H1 (cell line): ENCODE results near the gene SCCPDH. TPM values are rescaled to one million over a fixed set of nuclear protein-coding genes. Genes with fewer than 3 reads are reported as not detected.
"Not testable (repeated sequence)": the region's sequence is repeated elsewhere in the genome, so short reads cannot be mapped to it uniquely, and the experiment has no call there.

Experiments
- CTCF ChIA-PET: fragments of 300-600 bp; sonication (Branson Sonifier 250); formaldehyde crosslinking; loops from one replicate; lab custom pipeline; 2021; ENCODE audit not compliant: partially characterized antibody; lab: Charles Lee
- POLR2A ChIA-PET: fragments of 300-600 bp; sonication (Branson Sonifier 250); formaldehyde crosslinking; loops from one replicate; lab custom pipeline; 2021; ENCODE audit warnings: inconsistent platforms; ENCODE audit not compliant: partially characterized antibody; lab: Charles Lee
- DNase-seq, 2 experiments: peaks; one replicate each; pipeline versions ENCODE4 v3.0.0 to v3.0.0-alpha.2; 2010 to 2022; ENCODE audit warnings: low spot score in 2 of 2, low read depth in 1 of 2, mixed read lengths in 1 of 2
- FAIRE-seq: peaks from 2 replicates; lab custom pipeline; 2011; peaks lifted over from hg19 to GRCh38; lab: Jason Lieb, UNC
- H2AFZ ChIP-seq: 2 replicates; pipeline ENCODE4 v1.8.1; 2012; ENCODE audit warnings: low read length, inconsistent platforms
- H2AK5ac ChIP-seq: 2 replicates; pipeline ENCODE4 v1.6.1; 2013; ENCODE audit warnings: low read depth, low read length
- H2BK120ac ChIP-seq: replicated peaks from 2 replicates; pipeline ENCODE3; 2013; ENCODE audit warnings: low read depth, low read length, inconsistent platforms
- H2BK12ac ChIP-seq: 2 replicates; pipeline ENCODE4 v1.6.1; 2013; ENCODE audit warnings: low read depth, low read length
- H2BK15ac ChIP-seq: 2 replicates; pipeline ENCODE4 v1.6.1; 2013; ENCODE audit warnings: low read length
- H2BK20ac ChIP-seq: 2 replicates; pipeline ENCODE4 v1.6.1; 2013; ENCODE audit warnings: low read length
- H2BK5ac ChIP-seq: 2 replicates; pipeline ENCODE4 v1.6.1; 2013; ENCODE audit warnings: low read depth, low read length
- H3K14ac ChIP-seq: 2 replicates; pipeline ENCODE4 v1.6.1; 2013; ENCODE audit warnings: inconsistent platforms; ENCODE audit not compliant: insufficient read length
- H3K18ac ChIP-seq: 2 replicates; pipeline ENCODE4 v1.6.1; 2013; ENCODE audit warnings: low read length; ENCODE audit errors: extremely low read depth
- H3K23ac ChIP-seq: 2 replicates; pipeline ENCODE4 v1.6.1; 2013; ENCODE audit warnings: inconsistent platforms; ENCODE audit not compliant: insufficient read length
- H3K23me2 ChIP-seq: 2 replicates; pipeline ENCODE4 v1.6.1; 2013; ENCODE audit warnings: low read depth, low read length
- H3K27ac ChIP-seq: 2 replicates; pipeline ENCODE4 v1.6.1; 2011; ENCODE audit warnings: low read depth, low read length, inconsistent platforms
- H3K27me3 ChIP-seq, 4 experiments: replicated peaks in 1 of 4; 1 replicate in 1 of 4; 2 replicates in 3 of 4; pipeline versions ENCODE4 v1.6.1 to v1.8.1; 2011 to 2013; ENCODE audit warnings: low read length in 3 of 4, mild to moderate bottlenecking in 3 of 4, inconsistent platforms in 2 of 4, mixed read lengths in 2 of 4, moderate library complexity in 1 of 4; ENCODE audit not compliant: control insufficient read depth in 3 of 4, insufficient read depth in 3 of 4; ENCODE audit errors: extremely low read depth in 1 of 4
- H3K36me3 ChIP-seq, 4 experiments: 2 replicates each; pipeline versions ENCODE4 v1.6.1 to v1.8.1; 2011 to 2013; ENCODE audit warnings: mild to moderate bottlenecking in 4 of 4, low read length in 3 of 4, moderate library complexity in 2 of 4, control low read depth in 1 of 4, inconsistent platforms in 1 of 4; ENCODE audit not compliant: insufficient read depth in 4 of 4, control insufficient read depth in 2 of 4
- H3K4ac ChIP-seq: replicated peaks from 2 replicates; pipeline ENCODE3; 2013; ENCODE audit warnings: low read length, low read depth, mixed read lengths, inconsistent platforms; ENCODE audit not compliant: insufficient read length
- H3K4me1 ChIP-seq, 4 experiments: replicated peaks in 1 of 4; 1 replicate in 1 of 4; 2 replicates in 3 of 4; pipeline versions ENCODE4 v1.6.1 to v1.8.1; 2011 to 2013; ENCODE audit warnings: low read length in 3 of 4, inconsistent platforms in 2 of 4, mixed read lengths in 1 of 4; ENCODE audit not compliant: insufficient read depth in 4 of 4, control insufficient read depth in 3 of 4
- H3K4me2 ChIP-seq, 2 experiments: 2 replicates each; pipeline versions ENCODE4 v1.6.1 to v1.8.1; 2011 to 2013; ENCODE audit warnings: low read depth in 2 of 2, low read length in 2 of 2, control low read depth in 1 of 2, inconsistent platforms in 1 of 2, mild to moderate bottlenecking in 1 of 2; ENCODE audit not compliant: insufficient read depth in 1 of 2
- H3K4me3 ChIP-seq, 4 experiments: fragments of 200-600, 300-600 bp in 1 of 4; sonication (generic), shearing (Covaris generic), sonication (Bioruptor Twin) in 1 of 4; 2 replicates each; pipeline versions ENCODE4 v1.5.1 to v1.8.1; 2011 to 2016; ENCODE audit warnings: low read length in 4 of 4, low read depth in 3 of 4, control low read depth in 2 of 4, inconsistent platforms in 2 of 4, mild to moderate bottlenecking in 2 of 4, mixed read lengths in 1 of 4, moderate library complexity in 1 of 4; ENCODE audit not compliant: insufficient read depth in 2 of 4; ENCODE audit errors: extremely low read depth in 1 of 4
- H3K56ac ChIP-seq: replicated peaks from 2 replicates; pipeline ENCODE3; 2013; ENCODE audit warnings: low read depth, mild to moderate bottlenecking, mixed read lengths, low read length, inconsistent platforms; ENCODE audit not compliant: insufficient read length
- H3K79me1 ChIP-seq: 2 replicates; pipeline ENCODE4 v1.6.1; 2013; ENCODE audit warnings: low read depth, low read length, control low read depth
- H3K79me2 ChIP-seq, 2 experiments: 2 replicates each; pipeline versions ENCODE4 v1.6.1 to v1.8.1; 2012 to 2013; ENCODE audit warnings: low read length in 2 of 2, mild to moderate bottlenecking in 2 of 2, inconsistent platforms in 1 of 2; ENCODE audit not compliant: insufficient read depth in 2 of 2, control insufficient read depth in 1 of 2
- H3K9ac ChIP-seq, 4 experiments: replicated peaks in 1 of 4; 1 replicate in 1 of 4; 2 replicates in 3 of 4; pipeline versions ENCODE4 v1.6.1 to v1.8.1; 2011 to 2013; ENCODE audit warnings: low read depth in 3 of 4, low read length in 3 of 4, control low read depth in 2 of 4, mild to moderate bottlenecking in 2 of 4, moderate library complexity in 2 of 4, inconsistent platforms in 1 of 4; ENCODE audit errors: extremely low read depth in 1 of 4
- H3K9me3 ChIP-seq, 2 experiments: 2 replicates each; pipeline versions ENCODE4 v1.6.1 to v1.8.1; 2012 to 2013; ENCODE audit warnings: mild to moderate bottlenecking in 2 of 2, moderate library complexity in 2 of 2, control low read depth in 1 of 2, inconsistent platforms in 1 of 2, low read depth in 1 of 2, low read length in 1 of 2, mixed read lengths in 1 of 2; ENCODE audit not compliant: insufficient read depth in 2 of 2
- H4K20me1 ChIP-seq, 2 experiments: replicated peaks in 1 of 2; 2 replicates each; pipeline versions ENCODE3 to v1.8.1; 2011 to 2013; ENCODE audit warnings: inconsistent platforms in 2 of 2, low read length in 2 of 2, mild to moderate bottlenecking in 1 of 2; ENCODE audit not compliant: insufficient read depth in 2 of 2, control insufficient read depth in 1 of 2
- H4K5ac ChIP-seq: 2 replicates; pipeline ENCODE4 v1.6.1; 2013; ENCODE audit warnings: low read length, low read depth, mixed read lengths, inconsistent platforms; ENCODE audit not compliant: insufficient read length
- H4K8ac ChIP-seq: 2 replicates; pipeline ENCODE4 v1.8.0; 2013; ENCODE audit warnings: mild to moderate bottlenecking, moderate library complexity, low read length, inconsistent platforms; ENCODE audit not compliant: insufficient read depth; ENCODE audit errors: extremely low read depth
- H4K91ac ChIP-seq: replicated peaks from 2 replicates; pipeline ENCODE3; 2013; ENCODE audit warnings: low read length, mixed read lengths, inconsistent platforms; ENCODE audit not compliant: insufficient read length
- EP300 ChIP-seq, 2 experiments: IDR thresholded peaks; 1 replicate in 1 of 2; 2 replicates in 1 of 2; pipeline ENCODE4 v1.6.1; 2011 to 2012; ENCODE audit warnings: low read depth in 2 of 2, low read length in 2 of 2, mild to moderate bottlenecking in 2 of 2, borderline replicate concordance in 1 of 2, inconsistent platforms in 1 of 2, moderate library complexity in 1 of 2
- WGBS, 2 experiments: shearing (Covaris generic) in 1 of 2; methylation state at CpG; one replicate each; pipeline versions ENCODE4 v1.1.6 to v1.1.7; 2013 to 2015; ENCODE audit warnings: low lambda C conversion rate in 2 of 2, mixed read lengths in 2 of 2, inconsistent platforms in 1 of 2, low coverage in 1 of 2, missing lambda C conversion rate in 1 of 2; ENCODE audit not compliant: insufficient replicate concordance in 2 of 2, insufficient coverage in 1 of 2, insufficient read length in 1 of 2; ENCODE audit errors: extremely low coverage in 1 of 2, missing lambda C conversion rate in 1 of 2; 5-methylcytosine and 5-hydroxymethylcytosine counted together
- polyA plus RNA-seq, 7 experiments: library from polyadenylated mRNA; depleted of rRNA in 3 of 7; stranded (reverse) in 5 of 7; unstranded in 2 of 7; fragments of >200 nt in 5 of 7; fragments of 200-250 nt in 2 of 7; gene quantifications; 1 replicate in 5 of 7; 2 replicates in 1 of 7; 4 replicates in 1 of 7; pipeline versions ENCODE4 v1.2.1 to v1.2.3, GENCODE V29; 2011 to 2013; ENCODE audit warnings: missing spikeins in 2 of 7, mixed read lengths in 2 of 7
- total RNA-seq: library from RNA; stranded (reverse); fragmentation: NEBNext Ultra II Directional; extraction: Animal tissue kit (Norgen Biotek cat#: 25700); gene quantifications from 2 replicates; pipeline ENCODE4 v1.2.1, GENCODE V29; 2021

SCCPDH gene
- total and polyA plus RNA-seq, 2 of the 8 experiments (the other 6 are each of a cell fraction or from before 2014, with no cell fraction given): 9.5 to 17.0 TPM

DNA sequence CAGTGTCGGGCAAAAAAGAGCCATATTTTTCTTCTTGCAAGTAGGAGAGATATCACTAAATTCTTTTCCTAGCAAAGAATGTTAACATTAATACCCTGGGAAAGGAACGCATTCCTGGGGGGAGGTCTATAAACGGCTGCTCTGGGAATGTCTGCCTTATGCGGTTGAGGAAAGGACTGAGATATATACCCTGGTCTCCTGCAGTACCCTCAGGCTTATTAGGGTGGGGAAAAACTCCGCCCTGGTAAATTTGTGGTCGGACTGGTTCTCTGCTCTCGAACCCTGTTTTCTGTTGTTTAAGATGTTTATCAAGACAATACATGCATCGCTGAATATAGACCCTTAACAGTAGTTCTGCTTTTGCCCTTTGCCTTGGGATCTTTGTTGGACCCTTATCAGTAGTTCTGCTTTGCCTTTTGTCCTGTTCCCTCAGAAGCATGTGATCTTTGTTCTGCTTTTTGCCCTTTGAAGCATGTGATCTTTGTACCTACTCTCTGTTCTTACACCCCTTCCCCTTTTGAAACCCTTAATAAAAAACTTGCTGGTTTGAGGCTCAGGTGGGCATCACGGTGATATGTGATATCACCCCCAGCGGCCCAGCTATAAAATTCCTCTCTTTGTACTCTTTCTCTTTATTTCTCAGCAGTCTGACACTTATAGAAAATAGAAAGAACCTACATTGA, 29.9 kb upstream of the SCCPDH start:
- H3K23ac ChIP-seq, H2BK12ac ChIP-seq, H3K18ac ChIP-seq, H3K9me3 ChIP-seq, H3K23me2 ChIP-seq, H4K5ac ChIP-seq, H2BK120ac ChIP-seq, H2BK5ac ChIP-seq, DNase-seq, H2BK20ac ChIP-seq, FAIRE-seq, H4K91ac ChIP-seq, H3K79me2 ChIP-seq, H2AK5ac ChIP-seq, H3K9ac ChIP-seq, H3K27ac ChIP-seq, H2AFZ ChIP-seq, H3K4ac ChIP-seq, H3K36me3 ChIP-seq, H3K4me3 ChIP-seq, H3K14ac ChIP-seq, H2BK15ac ChIP-seq, H3K27me3 ChIP-seq, POLR2A ChIA-PET, H4K8ac ChIP-seq, H3K4me1 ChIP-seq, H4K20me1 ChIP-seq, H3K56ac ChIP-seq, H3K4me2 ChIP-seq, H3K79me1 ChIP-seq: not testable (repeated sequence)
- 91% methylated on average over 10 of the region's 10 CpGs; no CpG with 5 or more reads in 1 of the 2 experiments for WGBS, 2 experiments
- peak in 1 of 2 experiments; percentile 69; a peak in 1 of 3 replicates for TF ChIP-seq EP300 (IDR thresholded peaks at IDR 0.05; ENCODE audit: borderline replicate concordance in 1 of 2, low read depth in 2 of 2, low read length in 2 of 2)
- CTCF ChIA-PET: interaction anchor here (0.6 to 11.0 kb wide), 7 partner anchors 10 to 1777 kb away, joined by 4 to 91 read pairs (median 7); no protein-coding TSS in a partner anchor
